ENCODE results near the gene NEDD4.

NEDD4 gene

DNA sequence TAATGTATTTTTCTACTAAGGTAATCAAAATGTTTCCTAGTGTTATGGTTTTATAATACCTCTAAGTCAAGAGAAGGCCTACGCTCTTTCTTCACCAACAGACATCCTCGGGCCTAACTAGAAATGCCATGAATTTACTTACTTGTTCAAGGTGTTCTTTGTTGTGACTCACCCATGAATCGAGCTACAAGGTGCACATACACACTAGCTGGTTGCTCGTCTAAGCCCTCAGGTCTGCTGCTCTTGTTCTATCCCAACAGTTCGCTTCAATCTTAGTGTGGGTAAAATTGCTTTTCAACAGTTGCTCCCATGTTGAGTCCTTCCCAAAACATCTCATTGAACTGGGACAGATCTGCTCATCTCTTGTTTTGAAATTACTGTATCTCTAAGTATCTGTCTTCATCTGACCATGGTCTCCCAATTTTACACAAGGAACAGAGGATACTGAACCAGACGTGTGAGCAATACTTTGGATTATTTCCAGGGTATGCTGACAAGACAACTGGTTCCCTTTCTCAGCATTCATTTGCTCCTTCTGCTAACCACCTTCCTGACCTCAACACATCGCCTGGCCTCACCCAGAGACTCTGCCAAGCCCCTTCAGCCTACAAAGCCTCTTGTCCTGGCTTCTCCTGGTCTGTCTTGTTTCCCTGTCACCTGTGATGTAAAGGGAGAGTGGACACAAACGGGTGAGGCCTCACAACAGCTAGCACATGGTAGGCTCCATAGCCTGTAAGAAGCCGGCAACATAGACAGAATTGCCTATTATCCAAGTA lies 84.2 kb downstream of the NEDD4 start:
- TF ChIP-seq ZNF274 (IDR thresholded peaks at IDR 0.05; ENCODE audit: low read depth, low read length), result no peak
- no peak overlapping the region for H3K4me3 ChIP-seq (ENCODE audit: low read length)

- no peak overlapping the region for H3K4me3 ChIP-seq (ENCODE audit: low read length)
- TF ChIP-seq ZNF274 (IDR thresholded peaks at IDR 0.05; ENCODE audit: low read depth, low read length), result no peak
Observed at GRCh38 chr15:55907797-55908196, 85.6 kb downstream of the NEDD4 start.

GRCh38 chr15:55902981-55903380 lies 90.4 kb downstream of the NEDD4 start:
- TF ChIP-seq ZNF274 (IDR thresholded peaks at IDR 0.05; ENCODE audit: low read depth, low read length), result no peak
- H3K4me3 ChIP-seq (ENCODE audit: low read length), result no peak overlapping the region

GRCh38 chr15:55900019-55900418 lies 93.4 kb downstream of the NEDD4 start:
- no peak for TF ChIP-seq ZNF274 (IDR thresholded peaks at IDR 0.05; ENCODE audit: low read depth, low read length)

DNA sequence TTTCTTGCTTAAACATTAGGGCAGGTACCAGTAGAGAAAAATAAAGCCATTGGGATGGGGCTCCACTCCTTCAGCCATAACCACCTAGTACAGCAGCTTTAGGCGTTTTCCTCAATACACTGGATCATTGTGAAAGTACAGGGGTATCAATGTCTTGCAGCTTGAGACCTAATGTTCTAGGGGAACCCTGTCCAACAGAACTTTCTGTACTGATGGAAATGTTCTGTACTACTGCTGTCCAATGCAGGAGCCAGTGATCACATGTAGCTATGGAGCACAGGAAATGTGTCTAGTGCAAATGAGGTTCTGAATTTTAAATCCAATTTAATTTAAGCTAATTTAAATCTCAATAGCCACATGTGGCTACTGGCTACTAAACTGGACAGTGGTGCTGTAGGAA lies 93.9 kb downstream of the NEDD4 start:
- TF ChIP-seq ZNF274 (IDR thresholded peaks at IDR 0.05; ENCODE audit: low read depth, low read length), result no peak
- no peak overlapping the region for H3K4me3 ChIP-seq (ENCODE audit: low read length)

More at GRCh38 chr15:55900019-55900418, 93.4 kb downstream of the NEDD4 start:
- no peak overlapping the region for H3K4me3 ChIP-seq (ENCODE audit: low read length)

- no peak overlapping the region for H3K4me3 ChIP-seq (ENCODE audit: low read length)
- TF ChIP-seq ZNF274 (IDR thresholded peaks at IDR 0.05; ENCODE audit: low read depth, low read length), result no peak
Observed at GRCh38 chr15:55897560-55898336, 95.7 kb downstream of the NEDD4 start.

- H3K4me3 ChIP-seq (ENCODE audit: low read length), result no peak overlapping the region
- TF ChIP-seq ZNF274 (IDR thresholded peaks at IDR 0.05; ENCODE audit: low read depth, low read length), result no peak
Observed at GRCh38 chr15:55894399-55894965, 98.9 kb downstream of the NEDD4 start.

GRCh38 chr15:55893852-55894251 lies 99.6 kb downstream of the NEDD4 start:
- TF ChIP-seq ZNF274 (IDR thresholded peaks at IDR 0.05; ENCODE audit: low read depth, low read length), result no peak
- no peak overlapping the region for H3K4me3 ChIP-seq (ENCODE audit: low read length)

GRCh38 chr15:55891196-55891595 lies 102.2 kb downstream of the NEDD4 start:
- TF ChIP-seq ZNF274 (IDR thresholded peaks at IDR 0.05; ENCODE audit: low read depth, low read length), result no peak
- no peak overlapping the region for H3K4me3 ChIP-seq (ENCODE audit: low read length)

- no peak overlapping the region for H3K4me3 ChIP-seq (ENCODE audit: low read length)
- TF ChIP-seq ZNF274 (IDR thresholded peaks at IDR 0.05; ENCODE audit: low read depth, low read length), result no peak
Observed at GRCh38 chr15:55884223-55884622, 109.2 kb downstream of the NEDD4 start.

GRCh38 chr15:55879181-55879580 lies 114.2 kb downstream of the NEDD4 start:
- no peak overlapping the region for H3K4me3 ChIP-seq (ENCODE audit: low read length)
- no peak for TF ChIP-seq ZNF274 (IDR thresholded peaks at IDR 0.05; ENCODE audit: low read depth, low read length)

GRCh38 chr15:55873024-55873720 lies 120.2 kb downstream of the NEDD4 start:
- no peak overlapping the region for H3K4me3 ChIP-seq (ENCODE audit: low read length)
- TF ChIP-seq ZNF274 (IDR thresholded peaks at IDR 0.05; ENCODE audit: low read depth, low read length), result no peak

DNA sequence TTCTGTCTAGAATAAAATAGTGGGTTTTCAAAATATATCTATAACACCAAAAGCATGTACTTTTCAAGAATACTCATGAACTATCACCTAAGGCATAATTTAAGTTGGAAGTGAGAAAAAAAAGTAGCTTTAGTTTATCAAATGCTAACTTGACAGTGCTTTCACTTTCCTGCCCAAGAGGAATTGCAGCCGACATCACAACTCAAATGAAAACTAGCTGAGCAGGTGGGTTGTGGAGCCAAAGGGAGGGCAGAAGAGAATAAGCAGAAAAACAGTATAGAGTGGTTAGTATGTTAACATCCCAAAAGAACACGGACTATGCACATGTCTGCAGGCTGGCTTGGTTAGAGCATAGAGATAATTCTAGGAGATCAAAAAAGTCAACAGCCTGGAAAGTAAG lies 120.9 kb downstream of the NEDD4 start:
- no peak for TF ChIP-seq ZNF274 (IDR thresholded peaks at IDR 0.05; ENCODE audit: low read depth, low read length)
- H3K4me3 ChIP-seq (ENCODE audit: low read length), result no peak overlapping the region

GRCh38 chr15:55869660-55870059 lies 123.8 kb downstream of the NEDD4 start:
- no peak for TF ChIP-seq ZNF274 (IDR thresholded peaks at IDR 0.05; ENCODE audit: low read depth, low read length)
- no peak overlapping the region for H3K4me3 ChIP-seq (ENCODE audit: low read length)

All from GM08714 (cell line).